ENCODE results near the gene EML6.

The EML6 gene

DNA sequence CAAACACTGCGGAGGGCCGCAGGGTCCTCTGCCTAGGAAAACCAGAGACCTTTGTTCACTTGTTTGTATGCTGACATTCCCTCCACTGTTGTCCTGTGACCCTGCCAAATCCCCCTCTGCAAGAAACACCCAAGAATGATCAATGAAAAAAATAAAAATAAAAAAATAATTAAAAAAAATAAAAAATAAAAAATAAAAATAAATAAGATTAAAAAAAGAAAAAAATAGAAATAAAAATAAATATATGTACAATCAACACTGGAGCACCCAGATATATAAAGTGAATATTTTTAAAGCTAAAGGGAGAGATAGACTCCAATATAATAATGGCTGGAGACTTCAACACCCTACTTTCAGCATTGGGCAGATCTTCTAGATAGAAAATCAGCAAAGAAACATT lies 23.8 kb upstream of the EML6 start:
- Histone ChIP-seq H3K27me3 (replicated peaks) (no peaks in the 10 kb centered on the region), H3K36me3 (replicated peaks) (no peaks in the 10 kb centered on the region), H3K4me3 (ENCODE audit: low read depth, low read length) (no peak overlapping the region), H3K27ac (no peak overlapping the region)
- TF ChIP-seq, protein P1, sequence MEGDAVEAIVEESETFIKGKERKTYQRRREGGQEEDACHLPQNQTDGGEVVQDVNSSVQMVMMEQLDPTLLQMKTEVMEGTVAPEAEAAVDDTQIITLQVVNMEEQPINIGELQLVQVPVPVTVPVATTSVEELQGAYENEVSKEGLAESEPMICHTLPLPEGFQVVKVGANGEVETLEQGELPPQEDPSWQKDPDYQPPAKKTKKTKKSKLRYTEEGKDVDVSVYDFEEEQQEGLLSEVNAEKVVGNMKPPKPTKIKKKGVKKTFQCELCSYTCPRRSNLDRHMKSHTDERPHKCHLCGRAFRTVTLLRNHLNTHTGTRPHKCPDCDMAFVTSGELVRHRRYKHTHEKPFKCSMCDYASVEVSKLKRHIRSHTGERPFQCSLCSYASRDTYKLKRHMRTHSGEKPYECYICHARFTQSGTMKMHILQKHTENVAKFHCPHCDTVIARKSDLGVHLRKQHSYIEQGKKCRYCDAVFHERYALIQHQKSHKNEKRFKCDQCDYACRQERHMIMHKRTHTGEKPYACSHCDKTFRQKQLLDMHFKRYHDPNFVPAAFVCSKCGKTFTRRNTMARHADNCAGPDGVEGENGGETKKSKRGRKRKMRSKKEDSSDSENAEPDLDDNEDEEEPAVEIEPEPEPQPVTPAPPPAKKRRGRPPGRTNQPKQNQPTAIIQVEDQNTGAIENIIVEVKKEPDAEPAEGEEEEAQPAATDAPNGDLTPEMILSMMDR (IDR thresholded peaks at IDR 0.05; ENCODE audit: low read depth, low read length, missing control alignments): no peak
- DNase-seq: no peak
- in situ Hi-C loops (cut with HindIII; ENCODE audit: low pct_ligation_motif_present, low sequenced_read_pairs): no loop called here

DNA sequence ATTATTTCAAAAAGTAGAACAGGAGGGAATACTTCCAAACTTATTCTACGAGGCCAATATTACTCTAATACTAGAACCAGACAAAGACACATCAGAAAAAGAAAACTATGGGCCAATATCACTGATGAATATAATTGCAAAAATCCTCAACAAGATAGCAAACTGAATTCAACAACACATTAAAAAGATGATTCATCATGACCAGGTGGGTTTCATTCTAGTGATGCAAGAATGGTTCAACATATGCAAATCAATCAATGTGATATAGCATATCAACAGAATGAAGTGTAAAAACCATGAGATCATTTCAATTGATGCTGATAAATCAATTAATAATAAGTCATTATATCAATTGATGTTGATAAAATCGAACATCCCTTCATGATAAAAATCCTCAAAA lies 22.4 kb upstream of the EML6 start:
- H3K27me3 ChIP-seq (replicated peaks): no peaks in the 10 kb centered on the region
- H3K36me3 ChIP-seq (replicated peaks): no peaks in the 10 kb centered on the region
- in situ Hi-C loops (cut with HindIII; ENCODE audit: low pct_ligation_motif_present, low sequenced_read_pairs): no loop called here
- H3K27ac ChIP-seq: no peak overlapping the region
- TF ChIP-seq, protein P1 (IDR thresholded peaks at IDR 0.05; ENCODE audit: low read depth, low read length, missing control alignments): no peak
- no peak for DNase-seq
- H3K4me3 ChIP-seq (ENCODE audit: low read depth, low read length): no peak overlapping the region

DNA sequence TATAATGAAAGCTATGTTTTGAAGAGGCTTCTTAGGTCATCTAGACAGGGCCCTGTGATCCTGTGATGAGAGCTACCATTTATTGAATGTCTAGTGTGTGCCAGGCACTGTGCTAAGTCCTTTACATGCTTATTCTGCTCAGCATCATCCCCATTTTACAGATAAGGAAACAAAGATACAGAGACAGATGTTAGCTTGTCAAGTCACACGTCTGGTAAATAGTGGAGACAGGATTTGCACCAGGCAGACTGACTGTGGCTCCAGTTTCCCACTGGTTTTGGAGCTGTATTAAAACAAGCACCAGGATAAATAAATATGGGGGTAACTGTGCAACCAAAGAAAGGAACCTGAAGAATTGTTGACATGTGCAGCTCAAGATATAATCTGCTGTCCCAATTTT lies 19.2 kb upstream of the EML6 start:
- no peaks in the 10 kb centered on the region for H3K36me3 ChIP-seq (replicated peaks)
- no peak overlapping the region for H3K27ac ChIP-seq
- no peak for DNase-seq
- H3K27me3 ChIP-seq (replicated peaks): no peaks in the 10 kb centered on the region
- in situ Hi-C loops (cut with HindIII; ENCODE audit: low pct_ligation_motif_present, low sequenced_read_pairs): no loop called here
- H3K4me3 ChIP-seq (ENCODE audit: low read depth, low read length): no peak overlapping the region
- TF ChIP-seq, protein P1 (IDR thresholded peaks at IDR 0.05; ENCODE audit: low read depth, low read length, missing control alignments): no peak

DNA sequence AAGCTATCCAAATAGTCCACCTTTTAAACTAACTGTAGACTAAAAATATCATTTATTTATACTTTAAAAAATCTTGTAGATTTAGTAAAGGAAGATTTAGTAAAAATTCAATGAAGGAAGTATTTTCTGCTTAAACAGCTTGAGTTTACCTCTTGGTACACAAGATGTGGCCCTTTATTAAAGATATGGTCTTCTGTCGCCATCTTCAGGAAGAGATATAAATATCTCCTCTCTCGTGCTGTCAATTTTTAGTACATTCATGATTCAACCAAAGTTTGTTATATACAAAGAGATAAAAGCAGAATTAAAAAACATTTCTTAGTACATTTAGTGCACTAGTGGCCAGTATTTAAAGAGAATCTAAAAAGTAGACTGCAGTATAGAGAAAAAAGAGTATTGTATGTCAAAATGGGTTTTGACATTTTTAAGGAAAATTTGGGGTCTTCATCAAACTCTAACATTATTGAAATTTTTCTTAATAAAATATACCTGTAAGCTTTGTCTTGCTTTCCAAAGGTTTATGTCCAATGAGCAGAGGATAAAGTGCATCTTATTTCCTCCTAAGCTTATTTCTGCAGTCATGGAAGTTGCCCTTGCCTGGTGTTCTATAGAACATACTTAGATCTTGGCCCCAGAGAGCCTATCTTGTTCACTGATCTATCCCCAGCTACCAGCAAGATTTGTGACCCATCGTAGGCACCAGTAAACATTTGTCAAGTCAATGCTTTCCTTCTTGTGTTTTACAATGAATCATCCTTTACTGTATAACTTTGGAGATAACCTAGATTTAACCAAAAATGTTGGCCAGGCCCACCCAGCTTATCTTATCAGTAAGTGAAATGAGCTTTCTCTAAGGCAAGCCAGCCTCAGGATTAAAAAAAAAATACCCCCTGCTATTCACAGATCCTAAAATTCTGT lies 18.5 kb upstream of the EML6 start:
- DNase-seq: no peak
- Histone ChIP-seq H3K36me3 (replicated peaks) (no peaks in the 10 kb centered on the region), H3K4me3 (ENCODE audit: low read depth, low read length) (no peak overlapping the region), H3K27me3 (replicated peaks) (no peaks in the 10 kb centered on the region), H3K27ac (no peak overlapping the region)
- TF ChIP-seq, protein P1 (IDR thresholded peaks at IDR 0.05; ENCODE audit: low read depth, low read length, missing control alignments): no peak
- in situ Hi-C loops (cut with HindIII; ENCODE audit: low pct_ligation_motif_present, low sequenced_read_pairs): no loop called here

DNA sequence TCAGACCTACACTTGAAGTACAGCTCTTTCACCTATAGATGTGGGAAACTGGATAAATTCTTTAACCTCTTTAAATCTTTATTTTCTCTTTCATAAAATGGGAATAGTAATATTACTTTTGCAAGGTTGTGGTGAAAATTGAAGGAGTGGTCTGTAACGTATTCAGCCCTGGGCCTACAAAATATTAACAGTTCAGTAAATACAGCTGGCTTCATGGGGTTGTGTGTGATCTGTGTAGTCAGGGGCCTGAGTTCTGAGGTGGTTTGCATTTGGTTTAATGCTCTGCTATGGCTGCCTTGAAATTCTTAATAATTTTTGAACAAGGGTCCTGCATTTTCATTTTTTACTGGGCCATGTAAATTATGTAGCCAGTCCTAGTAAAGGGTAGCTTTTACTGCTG lies 16.8 kb upstream of the EML6 start:
- in situ Hi-C loops (cut with HindIII; ENCODE audit: low pct_ligation_motif_present, low sequenced_read_pairs): no loop called here
- H3K27ac ChIP-seq: no peak overlapping the region
- H3K36me3 ChIP-seq (replicated peaks): no peaks in the 10 kb centered on the region
- H3K4me3 ChIP-seq (ENCODE audit: low read depth, low read length): no peak overlapping the region
- no peaks in the 10 kb centered on the region for H3K27me3 ChIP-seq (replicated peaks)
- TF ChIP-seq, protein P1 (IDR thresholded peaks at IDR 0.05; ENCODE audit: low read depth, low read length, missing control alignments): no peak
- no peak for DNase-seq
